Activated T-cell treated with anti-CD3 and anti-CD28 coated beads, Interleukin-2, amount 50 U/mL, for 48 hours (primary cell): Measurements from ENCODE around the gene USP14.
A peak's percentile ranks its signal among the peaks of the same experiment; 100 is the strongest.
"Not testable (repeated sequence)": the region's sequence is repeated elsewhere in the genome, so short reads cannot be mapped to it uniquely, and the experiment has no call there.

Experiments
- DNase-seq, 2 experiments: peaks; one replicate each; pipeline ENCODE4 v3.0.0-alpha.2; 2020

Gene USP14

DNA sequence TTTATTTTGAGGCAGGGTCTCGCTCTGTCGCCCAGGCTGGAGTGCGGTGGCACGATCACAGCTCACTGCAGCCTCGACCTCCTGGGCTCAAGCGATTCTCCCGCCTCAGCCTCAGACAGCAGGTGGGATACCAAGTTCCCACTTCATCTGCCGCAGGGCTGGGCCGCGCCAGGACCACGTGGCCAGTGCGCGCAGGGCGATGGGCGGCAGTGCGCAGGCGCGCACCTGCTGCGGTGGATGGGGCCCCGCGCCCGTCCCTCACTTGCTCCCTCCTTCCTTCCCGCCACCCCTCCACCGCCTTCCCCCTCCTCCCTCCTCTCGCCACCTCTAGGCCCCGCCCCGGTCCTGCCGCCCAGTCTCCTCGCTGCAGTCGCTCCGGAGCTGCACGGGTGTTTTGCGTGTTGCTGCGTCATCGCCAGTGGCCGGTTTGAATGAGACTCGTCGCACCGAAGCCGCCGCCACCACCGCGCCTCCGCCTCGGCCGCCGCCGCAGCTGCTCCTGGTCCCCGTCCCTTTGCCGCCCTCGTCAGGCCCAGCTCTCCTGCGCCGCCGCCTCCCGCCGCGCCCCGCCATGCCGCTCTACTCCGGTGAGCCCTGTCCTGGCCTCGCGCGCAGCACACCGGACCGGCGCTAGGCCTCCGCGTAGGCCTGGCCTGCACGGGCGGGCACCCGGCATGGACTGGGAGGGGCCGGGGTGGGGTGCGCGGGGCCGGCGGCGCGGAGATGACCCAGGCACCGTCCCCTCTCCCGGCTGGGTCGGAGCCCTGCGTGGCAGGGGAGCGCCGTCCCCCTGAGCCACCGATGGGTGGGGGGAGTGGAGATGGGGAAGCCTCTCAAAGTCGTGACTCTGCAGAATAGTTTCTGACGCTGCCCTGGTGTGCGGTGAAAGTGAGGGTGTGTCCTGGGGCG, at the start of gene USP14:
Gene USP14, plus strand, starts transcription at position 430 of the 909 bp plus-strand sequence. Its CDS starts 142 bp downstream, at position 572.
- peak; percentile 96 to 97 for DNase-seq

DNA sequence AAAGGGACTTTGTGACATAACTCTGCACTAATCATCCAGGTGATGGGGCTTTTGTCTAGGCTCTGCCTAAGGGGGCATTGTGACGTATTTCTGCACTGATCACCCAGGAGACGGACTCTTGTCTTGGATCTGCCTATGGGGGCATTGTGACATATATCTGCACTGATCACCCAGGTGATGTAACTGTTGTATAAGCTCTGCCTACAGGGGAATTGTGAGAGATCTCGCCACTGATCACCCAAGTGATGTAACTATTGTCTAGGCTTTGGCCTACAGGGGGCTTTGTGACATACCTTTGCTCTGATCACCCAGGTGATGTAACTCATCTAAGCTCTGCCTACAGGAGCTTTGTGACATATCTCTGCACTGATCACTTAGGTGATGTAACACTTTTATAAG, 49.7 kb upstream of the USP14 start:
- DNase-seq = not testable (repeated sequence)

DNA sequence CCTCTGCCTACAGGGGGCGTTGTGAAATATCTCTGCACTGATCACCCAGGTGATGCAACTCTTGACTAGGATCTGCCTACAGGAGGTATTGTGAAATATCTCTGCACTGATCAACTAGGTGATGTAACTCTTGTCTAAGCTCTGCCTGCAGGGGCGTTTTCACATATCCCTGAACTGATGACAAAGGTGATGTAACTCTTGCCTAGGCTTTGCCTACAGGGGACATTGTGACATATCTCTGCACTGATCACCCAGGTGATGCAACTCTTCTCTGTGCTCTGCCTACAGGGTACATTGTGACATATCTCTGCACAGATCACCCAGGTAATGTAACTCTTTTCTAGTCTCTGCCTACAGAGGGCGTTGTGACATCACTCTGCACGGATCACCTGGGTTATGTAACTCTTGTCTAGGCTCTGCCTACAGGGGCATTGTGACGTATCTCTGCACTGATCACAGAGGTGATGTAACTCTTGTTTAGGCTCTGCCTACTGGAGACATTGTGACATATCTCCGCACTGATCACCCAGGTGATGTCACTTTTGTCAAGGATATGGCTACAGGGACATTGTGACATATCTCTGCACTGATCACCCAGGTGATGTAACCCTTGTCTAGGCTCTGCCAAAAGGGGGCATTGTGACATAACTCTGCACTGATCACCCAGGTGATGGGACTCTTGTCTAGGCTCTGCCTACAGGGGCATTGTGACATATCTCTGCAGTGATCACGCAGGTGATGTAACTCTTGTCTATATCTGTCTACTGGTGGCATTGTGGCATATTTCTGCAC, 49.0 kb upstream of the USP14 start:
- DNase-seq = peak in 1 of 2 experiments; percentile 48

DNA sequence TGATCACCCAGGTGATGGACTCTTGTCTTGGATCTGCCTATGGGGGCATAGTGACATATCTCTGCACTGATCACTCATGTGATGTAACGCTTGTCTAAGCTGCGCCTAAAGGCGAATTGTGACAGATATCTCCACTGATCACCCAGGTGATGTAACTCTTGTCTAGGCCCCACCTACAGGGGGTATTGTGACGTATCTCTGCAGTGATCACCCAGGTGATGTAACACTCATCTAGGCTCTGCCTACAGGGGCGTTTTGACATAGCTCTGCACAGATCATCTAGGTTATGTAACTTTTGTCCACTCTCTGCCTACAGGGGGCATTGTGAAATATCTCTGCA, 48.5 kb upstream of the USP14 start:
- DNase-seq = peak in 1 of 2 experiments; percentile 37

DNA sequence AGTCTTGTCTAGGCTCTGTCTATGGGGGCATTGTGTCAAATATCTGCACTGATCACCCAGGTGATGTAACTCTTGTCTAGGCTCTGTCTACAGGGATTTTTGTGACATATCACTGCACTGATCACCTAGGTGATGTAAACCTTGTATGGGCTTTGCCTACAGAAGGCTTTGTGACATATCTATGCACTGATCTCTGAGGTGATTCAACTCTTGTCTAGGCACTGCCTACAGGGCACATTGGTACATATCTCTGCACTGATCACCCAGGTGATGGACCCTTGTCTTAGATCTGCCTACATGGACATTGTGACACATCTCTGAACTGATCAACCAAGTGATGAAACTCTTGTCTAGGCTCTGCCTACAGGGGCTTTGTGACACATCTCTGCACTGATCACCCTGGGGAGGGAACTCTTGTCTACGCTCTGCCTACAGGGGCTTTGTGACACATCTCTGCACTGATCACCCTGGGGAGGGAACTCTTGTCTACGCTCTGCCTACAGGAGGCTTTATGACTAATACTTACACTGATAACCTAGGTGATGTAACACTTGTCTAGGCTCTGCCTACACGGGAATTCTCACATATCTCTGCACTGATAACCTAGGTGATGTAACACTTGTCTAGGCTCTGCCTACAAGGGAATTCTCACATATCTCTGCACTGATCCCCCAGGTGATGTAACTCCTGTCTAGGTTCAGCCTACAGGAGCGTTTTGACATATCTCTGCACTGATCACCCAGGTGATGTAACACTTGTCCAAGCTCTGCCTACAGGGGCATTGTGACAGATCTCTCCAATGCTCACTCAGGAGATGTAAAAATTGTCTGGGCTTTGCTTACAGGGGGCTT, 47.8 kb upstream of the USP14 start:
- peak; percentile 53 to 59 for DNase-seq

DNA sequence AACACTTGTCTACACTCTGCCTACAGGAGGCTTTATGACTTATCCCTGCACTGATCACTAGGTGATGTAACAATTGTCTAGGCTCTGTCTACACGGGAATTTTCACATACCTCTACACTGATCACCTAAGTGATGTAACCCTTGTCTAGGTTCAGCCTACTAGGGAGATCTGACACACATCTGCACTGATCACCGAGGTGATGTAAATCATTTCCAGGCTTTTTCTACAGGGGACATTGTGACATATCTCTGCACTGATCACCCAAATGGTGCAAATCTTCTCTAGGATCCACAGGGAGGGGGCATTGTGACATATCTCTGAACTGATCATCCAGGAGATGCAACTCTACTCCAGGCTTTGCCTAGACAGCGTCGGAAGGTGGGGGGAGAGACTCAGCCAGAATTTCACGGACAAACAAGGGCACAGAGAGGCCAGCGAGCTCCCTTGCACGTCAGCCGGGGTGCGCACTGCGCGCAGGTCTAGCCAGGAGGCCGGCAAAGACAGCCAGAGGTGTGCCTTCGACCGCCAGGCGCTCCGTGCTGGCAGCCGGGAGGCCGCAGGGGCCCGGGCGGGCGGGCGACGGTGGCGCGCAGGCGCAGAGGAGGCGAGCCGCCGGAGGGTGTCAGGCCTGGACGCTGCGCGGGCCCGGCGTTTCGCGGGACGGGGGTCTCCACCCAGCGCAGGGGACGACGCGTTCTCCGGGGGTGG, 46.9 kb upstream of the USP14 start:
- DNase-seq = peak; percentile 75 to 82

DNA sequence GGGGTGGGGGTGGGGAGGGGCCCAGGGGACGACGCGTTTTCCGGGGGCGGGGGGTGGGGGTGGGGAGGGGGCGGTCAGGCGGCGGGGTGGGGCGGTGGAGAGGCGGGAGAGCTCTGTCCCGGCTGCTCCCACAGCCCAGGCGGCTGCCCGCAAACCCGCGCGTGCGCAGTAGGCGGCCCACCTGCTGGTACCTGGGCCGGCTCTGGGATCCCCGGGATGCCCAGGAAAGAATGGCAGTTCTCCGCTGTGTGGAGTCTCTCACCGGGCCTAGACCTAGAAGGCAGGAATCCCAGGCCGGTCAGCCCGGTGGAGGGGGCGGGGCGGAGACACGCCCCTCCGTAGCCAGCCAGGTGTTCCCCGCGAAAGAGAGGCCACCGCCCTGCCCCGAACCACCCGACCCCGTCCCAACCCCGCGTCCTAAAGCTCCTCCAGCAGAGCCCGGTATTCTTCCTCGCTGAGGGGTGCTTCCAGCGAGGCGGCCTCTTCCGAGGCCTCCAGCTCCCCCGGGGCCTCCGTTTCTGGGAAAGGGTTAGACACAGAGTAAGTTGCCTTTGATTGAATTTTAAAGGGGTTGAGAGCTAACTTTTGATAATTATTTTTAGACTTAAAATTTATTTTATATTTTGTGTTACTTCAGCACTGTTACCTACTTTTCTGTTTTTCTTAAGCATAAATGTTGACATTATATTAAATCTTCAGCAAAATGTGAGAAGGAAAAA, 46.2 kb upstream of the USP14 start:
- peak in 1 of 2 experiments; percentile 34 for DNase-seq

DNA sequence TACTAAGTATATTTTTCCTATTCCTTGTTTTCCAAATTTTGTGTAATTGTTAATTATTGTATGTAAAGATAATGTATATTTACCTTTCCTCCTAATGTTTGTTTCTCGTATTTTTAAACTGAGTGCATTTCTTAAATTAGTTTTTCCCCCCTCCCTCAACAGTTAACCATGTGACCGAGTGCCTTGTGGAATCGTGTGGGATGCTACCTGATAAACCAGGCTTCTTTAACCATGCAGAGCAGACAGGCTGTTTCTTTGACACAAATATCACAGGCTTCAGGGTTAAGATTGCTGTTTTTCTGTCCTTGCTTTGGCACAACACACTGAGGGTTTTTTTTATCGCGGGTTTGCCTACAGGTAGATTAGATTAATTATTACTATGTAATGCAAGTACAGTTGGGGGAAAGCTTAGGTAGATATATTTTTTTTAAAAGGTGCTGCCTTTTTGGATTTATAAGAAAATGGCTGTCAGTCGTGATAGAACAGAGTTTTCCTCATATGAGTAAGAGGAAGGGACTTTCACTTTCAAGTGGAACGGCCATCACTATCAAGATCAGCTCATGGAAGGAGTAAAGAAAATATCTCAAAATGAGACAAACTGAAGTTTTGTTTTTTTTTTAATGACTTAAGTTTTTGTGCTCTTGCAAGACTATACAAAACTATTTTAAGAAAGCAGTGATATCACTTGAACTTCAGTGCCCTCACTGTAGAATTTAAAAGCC, 37.7 kb upstream of the USP14 start:
- not testable (repeated sequence) for DNase-seq

DNA sequence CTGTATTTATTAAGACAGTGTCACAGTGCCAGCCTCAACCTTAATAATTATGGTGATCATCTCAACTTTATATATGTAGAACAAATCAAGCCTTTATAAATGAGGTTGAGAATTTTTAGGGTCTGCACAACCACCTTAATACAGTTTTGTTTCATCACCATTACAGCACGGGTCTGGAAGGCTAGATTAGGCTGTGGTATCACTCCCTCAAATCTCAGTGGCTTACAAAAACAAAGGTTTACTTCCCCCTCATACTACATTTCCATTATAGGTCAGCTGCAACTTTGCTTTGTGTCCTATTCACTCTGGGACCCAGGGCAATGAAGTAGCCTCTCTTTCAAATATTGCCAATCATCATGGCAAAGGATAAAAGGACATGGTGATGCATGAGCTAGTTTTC, 23.3 kb upstream of the USP14 start:
- no peak for DNase-seq

DNA sequence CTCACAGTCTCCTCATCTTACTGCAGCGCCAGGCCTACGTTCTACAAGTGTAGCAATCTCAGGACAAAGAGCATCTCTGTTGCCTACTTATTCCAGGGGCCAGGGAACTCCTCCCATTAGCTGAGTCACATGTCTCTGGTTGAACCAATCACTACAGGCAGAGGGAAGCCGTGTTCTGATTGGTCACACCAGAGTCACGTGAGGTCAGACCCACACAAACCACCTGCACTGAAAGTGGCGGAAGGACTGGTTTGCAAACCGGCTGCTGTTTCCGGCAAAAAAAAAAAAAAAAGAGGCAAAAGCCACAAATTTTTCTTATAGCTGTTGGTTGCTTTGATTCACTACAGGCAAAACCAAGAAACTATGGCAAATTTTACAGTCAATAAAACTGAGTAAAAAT, 21.9 kb upstream of the USP14 start:
- DNase-seq = peak; percentile 33 to 43

DNA sequence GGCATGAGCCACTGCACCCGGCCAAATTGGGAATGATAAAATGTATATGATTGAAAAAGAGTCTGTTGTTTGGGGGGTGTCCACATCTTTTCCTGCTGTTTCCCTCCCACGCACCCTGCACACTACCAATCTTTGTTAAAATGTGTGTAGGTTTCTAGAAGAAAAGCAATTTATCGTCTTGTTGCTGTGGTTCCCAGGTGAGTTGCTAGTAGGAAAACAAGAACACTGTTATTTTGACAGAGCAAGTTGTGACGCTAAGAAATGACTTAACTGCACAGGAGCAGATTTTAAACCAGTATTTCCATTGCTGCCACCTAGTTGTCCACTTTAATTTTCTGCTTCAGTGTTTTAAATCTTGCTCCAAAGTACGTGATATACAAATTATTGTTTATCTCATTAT, 21.0 kb upstream of the USP14 start:
- no peak for DNase-seq

DNA sequence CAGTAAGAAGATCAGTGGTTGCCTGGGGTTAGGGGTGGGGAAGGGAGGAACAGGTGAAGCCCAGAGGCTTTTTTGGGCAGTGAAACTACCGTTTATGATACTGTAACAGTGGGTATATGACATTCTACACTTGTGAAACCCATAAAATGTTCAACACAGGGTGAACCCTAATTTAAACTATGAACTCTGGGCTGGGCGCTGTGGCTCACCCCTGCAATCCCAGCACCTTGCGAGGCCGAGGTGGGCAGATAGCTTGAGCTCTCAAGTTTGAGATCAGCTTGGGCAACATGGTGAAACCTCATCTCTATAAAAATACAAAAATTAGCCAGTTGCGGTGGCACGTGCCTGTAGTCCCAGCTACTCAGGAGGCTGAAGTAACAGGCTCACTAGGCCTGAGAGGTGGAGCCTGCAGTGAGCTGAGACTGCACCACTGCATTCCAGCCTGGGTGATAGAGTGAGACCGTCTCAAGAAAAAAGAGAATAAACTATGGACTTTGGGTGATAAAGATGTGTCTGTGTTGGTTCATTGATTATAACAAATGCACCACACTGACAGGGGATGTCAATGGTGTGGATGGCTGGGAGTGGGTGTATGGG, 17.6 kb upstream of the USP14 start:
- no peak for DNase-seq

DNA sequence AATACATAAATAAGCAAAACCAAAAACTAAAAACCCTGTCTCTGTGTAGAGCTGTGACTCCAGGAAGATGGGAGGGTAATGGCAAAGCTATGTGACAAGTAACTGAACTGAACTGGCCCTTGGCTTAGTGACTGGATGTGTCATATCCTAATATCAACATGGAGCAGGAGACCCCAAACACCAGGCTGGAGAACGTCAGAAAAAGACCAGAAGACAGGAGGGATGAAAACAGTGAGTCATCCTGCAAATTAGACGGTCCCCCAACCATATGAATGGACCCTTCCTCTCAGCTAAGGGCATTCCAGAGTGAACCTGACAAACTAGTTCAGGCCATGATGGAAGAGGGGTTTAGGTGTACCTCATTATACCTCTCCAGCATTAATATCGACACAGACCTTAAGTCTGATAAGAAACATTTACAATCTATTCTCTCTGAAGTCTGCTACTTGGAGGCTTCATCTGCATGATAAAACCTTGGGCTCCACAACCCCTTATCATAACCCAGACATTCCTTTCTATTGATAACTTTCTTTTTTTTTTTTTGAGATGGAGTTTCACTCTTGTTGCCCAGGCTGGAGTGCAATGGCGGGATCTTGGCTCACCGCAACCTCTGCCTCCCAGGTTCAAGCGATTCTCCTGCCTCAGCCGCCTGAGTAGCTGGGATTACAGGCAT, 15.6 kb upstream of the USP14 start:
- not testable (repeated sequence) for DNase-seq

DNA sequence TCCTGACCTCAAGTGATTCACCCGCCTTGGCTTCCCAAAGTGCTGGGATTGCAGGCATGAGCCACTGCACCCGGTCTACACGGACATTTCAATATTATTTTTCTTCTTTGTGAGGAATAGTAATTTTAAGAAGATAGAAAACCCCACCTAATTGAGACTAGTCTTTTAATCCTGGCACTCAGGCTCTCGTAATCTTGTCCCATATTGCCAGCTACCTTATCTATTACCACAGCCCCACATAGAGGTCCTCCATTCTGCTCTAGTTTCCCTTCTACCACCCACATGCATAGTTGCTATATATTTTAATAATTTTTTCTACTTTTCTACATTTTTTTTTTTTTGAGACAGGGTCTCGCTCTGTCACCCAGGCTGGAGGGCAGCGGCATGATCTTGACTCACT, 9.5 kb upstream of the USP14 start:
- no peak for DNase-seq

DNA sequence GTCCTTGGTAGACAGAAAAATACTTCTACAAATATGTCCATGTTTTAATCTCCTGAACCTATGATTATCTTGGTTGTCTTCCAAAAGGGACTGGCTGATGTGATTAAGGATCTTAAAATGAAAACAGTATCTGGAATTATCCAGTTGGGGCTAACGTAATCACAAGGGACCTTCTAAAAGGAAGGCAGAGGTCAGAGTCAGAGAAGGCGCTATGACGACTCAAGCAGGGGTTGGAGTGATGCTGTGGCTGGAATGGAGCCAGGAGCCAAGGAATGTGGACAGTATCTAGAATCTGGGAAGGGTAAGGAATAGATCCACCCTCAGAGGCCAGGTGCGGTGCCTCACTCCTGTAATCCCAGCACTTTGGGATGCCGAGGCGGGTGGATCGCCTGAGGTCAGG, 4.2 kb upstream of the USP14 start:
- DNase-seq = no peak

DNA sequence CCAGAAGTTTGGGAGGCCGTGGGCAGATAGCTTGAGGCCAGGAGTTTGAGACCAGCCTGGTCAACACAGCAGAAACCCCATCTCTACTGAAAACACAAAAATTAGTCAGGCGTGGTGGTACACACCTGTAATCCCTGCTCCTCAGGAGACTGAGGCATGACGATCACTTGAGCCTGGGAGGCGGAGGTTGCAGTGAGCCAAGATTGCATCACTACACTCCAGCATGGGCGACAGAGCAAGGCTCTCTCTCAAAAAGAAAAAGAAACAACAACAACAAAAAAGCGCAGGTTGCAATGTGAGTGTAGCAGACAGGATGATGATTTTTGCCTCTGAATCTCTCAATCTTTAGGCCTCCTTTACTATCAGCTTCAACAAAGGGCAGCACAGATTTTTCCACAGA, 2.7 kb upstream of the USP14 start:
- DNase-seq = no peak

DNA sequence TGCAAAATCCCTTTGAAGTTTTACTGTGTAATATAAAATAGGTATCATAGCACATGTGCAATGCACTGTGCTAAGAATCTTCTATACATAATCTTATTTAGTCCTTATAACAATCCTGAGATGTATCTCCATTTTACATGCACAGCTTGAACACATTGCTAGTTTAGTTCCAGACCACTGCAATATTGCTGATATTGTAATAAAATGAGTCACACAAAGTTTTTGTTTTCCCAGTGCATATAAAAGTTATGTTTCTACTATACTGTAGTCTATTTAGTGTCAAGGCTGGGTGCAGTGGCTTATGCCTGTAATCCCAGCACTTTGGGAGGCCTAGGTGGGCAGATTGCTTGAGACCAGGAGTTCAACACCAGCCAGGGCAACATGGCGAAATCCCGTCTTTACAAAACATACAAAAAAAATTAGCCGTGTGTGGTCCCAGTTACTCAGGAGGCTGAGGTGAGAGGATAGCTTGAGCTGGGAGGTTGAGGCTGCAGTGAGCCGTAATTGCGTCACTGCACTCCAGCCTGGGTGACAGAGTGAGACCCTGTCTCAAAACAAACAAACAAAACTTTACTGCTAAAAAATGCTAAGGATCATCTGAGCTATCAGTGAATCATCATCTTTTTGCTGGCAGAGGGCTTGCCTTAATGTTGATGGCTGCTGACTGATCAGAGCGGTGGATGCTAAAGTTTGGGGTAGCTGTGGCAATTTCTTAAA, 1.7 kb upstream of the USP14 start:
- no peak for DNase-seq

DNA sequence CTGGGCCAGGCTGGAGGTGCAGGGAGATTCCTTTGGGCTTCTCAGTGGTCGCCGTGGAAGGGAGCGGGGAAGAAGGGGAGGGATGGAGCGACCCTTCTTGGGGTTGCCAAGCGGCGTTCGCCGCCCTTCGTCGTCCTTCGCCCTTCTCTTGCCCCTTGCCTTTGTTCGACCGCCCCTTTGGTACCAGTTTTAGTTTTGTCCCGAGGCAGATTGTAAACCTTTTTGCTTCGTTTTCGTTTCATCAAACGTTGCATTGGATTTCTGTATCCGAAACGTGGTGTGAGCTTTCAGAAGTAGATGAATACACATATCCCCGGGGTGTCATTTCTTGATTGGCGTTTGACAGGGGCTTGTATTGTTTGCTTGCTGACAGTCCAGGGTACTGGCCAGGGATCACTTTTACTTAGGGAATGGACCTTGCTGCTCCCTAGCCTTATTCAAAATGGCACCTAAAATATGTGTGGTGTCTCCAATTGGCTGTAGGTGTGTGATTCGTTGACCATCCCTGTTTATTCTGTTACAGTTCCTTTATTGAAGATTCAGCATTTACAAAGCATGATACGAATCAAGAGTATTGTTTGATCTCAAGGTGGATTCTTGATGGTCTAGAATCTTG, 788 bp downstream of the USP14 start:
- DNase-seq = peak in 1 of 2 experiments; percentile 26

DNA sequence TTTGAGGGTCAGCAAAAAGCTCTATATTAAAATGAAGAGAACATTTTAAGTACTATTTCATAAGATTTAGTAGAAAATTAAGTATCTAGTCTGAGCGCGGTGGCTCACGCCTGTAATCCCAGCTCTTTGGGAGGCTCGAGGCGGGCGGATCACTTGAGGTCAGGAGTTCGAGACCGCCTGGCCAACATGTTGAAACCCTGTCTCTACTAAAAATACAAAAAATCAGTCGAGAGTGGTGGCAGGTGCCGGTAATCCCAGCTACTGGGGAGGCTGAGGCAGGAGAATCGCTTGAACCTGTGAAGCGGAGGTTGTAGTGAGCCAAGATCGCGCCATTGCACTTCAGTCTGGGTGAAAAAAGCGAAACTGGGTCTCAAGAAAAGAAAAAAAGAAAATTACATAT, 1.6 kb downstream of the USP14 start:
- DNase-seq = no peak
